Measurements from ENCODE around the gene CHD1L. TPM values are rescaled to one million over a fixed set of nuclear protein-coding genes. Genes with fewer than 3 reads are reported as not detected.
A peak's percentile ranks its signal among the peaks of the same experiment; 100 is the strongest.
"Not testable (repeated sequence)": the region's sequence is repeated elsewhere in the genome, so short reads cannot be mapped to it uniquely, and the experiment has no call there.

The CHD1L gene
- polyA plus RNA-seq, 1 donor from 2014 or later = 26.0 TPM

DNA sequence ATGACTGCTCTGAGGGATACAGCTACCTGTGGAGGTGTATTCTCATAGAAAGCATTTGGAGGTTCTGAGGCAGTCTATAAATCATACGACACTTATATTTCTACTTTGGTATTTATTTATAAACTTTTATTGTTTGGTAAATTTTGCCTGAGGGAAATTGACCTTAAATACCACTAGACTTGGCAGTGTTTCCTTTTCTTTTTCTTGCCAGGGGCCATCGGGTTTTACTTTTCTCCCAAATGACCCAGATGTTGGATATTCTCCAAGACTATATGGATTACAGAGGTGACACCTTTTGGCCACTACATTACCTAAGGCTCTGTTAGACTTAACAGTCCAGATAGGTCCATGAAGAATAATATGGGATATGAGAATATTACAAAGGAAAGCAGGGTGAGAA, 28.2 kb downstream of the CHD1L start:
- Mint-ChIP-seq H3K36me3 (peaks cover 8% of the 10 kb centered on the region), H3K4me3 (no peak overlapping the region), H3K27ac (no peak overlapping the region), H3K9me3 (no peaks in the 10 kb centered on the region), H3K27me3 (no peaks in the 10 kb centered on the region), H3K4me1 (peaks cover 0 to 1% (median 0%) of the 10 kb centered on the region in 3 donors)

DNA sequence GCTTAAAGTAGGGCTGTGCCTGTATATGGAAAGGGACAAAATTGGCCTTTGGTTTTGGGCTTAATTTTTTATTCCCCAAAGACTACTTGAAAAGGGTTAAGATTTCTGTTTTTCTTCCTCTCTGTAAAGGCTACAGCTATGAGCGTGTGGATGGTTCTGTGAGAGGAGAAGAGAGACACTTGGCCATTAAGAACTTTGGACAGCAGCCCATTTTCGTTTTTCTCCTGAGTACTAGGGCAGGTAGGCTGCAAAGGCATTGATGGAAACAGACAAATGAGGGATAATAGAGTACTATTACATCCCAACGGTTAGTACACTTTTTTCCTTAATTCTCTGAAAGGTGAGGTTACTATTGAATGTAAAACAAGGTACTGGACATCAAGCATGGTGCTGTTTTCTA, 29.6 kb downstream of the CHD1L start:
- Mint-ChIP-seq H3K9me3 (no peaks in the 10 kb centered on the region), H3K4me3 (no peak overlapping the region), H3K36me3 (peaks cover 11% of the 10 kb centered on the region), H3K4me1 (peaks cover 0 to 1% (median 0%) of the 10 kb centered on the region in 3 donors), H3K27me3 (no peaks in the 10 kb centered on the region), H3K27ac (no peak overlapping the region)

DNA sequence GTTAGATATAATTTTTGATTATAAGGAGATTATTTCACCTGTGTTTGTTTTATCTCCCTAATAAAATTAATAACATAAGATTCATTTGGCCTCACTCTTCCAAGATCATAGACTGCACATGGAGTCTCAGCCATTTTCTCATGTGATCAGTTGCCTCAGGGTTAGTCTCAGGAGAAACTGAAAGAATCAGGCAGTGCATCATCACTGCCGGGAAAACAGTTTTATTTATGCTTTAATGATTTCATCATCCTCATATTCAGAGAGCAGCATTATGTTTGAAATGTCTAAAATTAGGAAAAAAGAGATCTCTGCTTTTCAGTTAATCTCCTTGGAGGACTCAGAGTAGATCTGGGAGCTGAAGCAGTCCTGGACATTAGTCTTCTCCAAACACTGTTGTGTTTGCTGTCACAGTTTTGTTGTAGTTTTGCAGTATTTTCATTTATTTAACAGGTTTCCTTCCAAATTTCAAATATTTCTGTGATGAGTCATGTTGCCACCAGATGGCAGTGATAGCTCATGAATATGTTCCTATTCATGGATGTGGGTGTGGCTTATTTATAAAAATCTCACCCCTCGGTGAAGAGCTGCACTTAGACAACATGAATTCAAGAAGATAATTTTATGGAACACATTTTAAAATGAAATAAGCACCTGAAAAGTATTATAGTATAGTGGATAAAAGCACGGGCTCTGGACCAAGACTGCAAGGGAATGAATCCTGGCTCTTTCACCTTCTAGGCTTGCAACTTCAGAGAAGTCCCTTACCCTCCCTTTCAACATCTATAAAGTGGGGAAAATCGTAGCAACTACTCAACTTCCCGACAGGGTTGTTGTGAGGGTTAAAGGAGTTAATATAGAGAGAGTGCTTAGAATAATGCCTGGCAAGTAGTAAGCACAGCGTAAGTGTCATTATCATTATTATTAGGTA, 31.2 kb downstream of the CHD1L start:
- H3K27me3 Mint-ChIP-seq = no peaks in the 10 kb centered on the region
- H3K27ac Mint-ChIP-seq = no peak overlapping the region
- peaks cover 0 to 1% (median 0%) of the 10 kb centered on the region in 3 donors for H3K4me1 Mint-ChIP-seq
- no peak overlapping the region for H3K4me3 Mint-ChIP-seq
- peaks cover 19% of the 10 kb centered on the region for H3K36me3 Mint-ChIP-seq
- no peaks in the 10 kb centered on the region for H3K9me3 Mint-ChIP-seq

DNA sequence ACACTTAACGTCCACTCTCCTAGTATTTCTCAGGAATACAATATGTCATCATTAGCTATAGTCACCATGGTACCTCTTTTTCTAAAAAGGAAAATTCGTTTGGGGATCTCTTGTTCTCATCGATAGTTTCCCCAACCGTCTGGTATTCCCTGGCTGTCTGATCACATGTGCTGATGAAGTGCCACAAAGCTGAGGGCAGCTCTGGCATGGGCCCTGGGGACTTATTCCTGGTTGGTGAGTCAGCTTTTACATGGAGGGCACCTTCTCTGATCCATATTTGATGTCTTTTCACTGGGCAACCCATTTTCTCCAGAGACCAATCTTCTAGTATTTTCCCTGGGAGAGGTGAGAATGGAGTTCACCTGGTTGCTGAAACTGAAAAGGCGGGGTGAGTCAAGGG, 39.5 kb downstream of the CHD1L start:
- H3K4me3 Mint-ChIP-seq = no peak overlapping the region
- H3K4me1 Mint-ChIP-seq = no peaks in the 10 kb centered on the region
- H3K9me3 Mint-ChIP-seq = no peaks in the 10 kb centered on the region
- peaks cover 38% of the 10 kb centered on the region for H3K36me3 Mint-ChIP-seq
- no peak overlapping the region for H3K27ac Mint-ChIP-seq
- H3K27me3 Mint-ChIP-seq = no peaks in the 10 kb centered on the region

DNA sequence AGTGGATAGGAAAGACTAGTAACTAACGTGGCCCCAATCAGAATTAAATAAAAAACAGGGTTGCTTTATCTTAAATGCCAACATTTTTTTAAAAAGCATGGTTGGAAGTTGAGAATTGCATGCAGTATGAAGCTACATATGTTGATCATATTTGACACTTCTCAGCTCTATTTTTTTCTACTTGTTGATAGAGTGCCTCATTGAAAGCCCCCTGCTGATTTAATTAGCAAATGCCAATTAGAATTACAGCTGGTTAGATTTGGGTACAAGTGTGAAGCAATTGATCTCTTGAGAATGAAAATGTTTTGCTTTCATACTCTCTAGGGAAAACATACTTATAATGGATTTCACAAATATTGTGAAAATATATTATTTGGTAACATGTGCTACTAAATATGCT, 40.5 kb downstream of the CHD1L start:
- Mint-ChIP-seq H3K36me3 (peaks cover 38% of the 10 kb centered on the region), H3K27ac (no peak overlapping the region), H3K9me3 (no peaks in the 10 kb centered on the region), H3K4me3 (no peak overlapping the region), H3K4me1 (no peaks in the 10 kb centered on the region), H3K27me3 (no peaks in the 10 kb centered on the region)

DNA sequence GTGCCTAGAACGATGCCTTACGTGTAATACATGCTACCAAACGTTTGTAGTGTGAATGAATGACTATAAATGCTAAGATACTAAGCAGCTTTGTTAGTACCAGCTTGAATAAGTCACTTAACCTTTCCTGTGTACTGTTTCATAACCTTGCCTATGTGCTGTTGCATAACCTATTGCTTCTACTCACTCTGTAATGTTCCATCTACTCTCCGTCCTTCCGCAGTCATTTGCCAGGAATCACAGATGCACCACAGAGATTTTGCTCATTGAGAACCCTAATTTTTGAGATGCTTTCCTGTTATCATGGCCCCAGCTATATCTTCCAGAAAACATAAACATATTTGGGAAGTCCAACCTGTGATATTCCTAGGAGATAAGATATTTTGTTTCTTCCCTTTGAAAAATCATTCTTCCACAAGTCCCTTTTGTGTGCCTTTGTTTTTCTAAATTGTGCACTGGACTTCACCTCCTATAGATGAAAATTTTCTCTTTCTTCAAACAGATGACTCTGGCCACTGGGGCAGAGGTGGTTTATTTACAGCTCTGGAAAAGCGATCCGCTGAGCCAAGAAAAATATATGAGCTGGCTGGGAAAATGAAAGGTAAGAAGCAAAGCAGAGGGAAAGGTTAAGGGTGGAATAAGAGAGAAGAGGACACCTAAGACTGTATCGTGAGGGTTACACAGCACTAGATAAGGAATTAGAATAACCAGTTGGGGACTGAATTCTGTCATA, 44.8 kb downstream of the CHD1L start:
- Mint-ChIP-seq H3K27ac (no peak overlapping the region), H3K36me3 (peaks cover 50% of the 10 kb centered on the region), H3K4me1 (no peaks in the 10 kb centered on the region), H3K4me3 (no peak overlapping the region), H3K27me3 (no peaks in the 10 kb centered on the region), H3K9me3 (no peaks in the 10 kb centered on the region)

DNA sequence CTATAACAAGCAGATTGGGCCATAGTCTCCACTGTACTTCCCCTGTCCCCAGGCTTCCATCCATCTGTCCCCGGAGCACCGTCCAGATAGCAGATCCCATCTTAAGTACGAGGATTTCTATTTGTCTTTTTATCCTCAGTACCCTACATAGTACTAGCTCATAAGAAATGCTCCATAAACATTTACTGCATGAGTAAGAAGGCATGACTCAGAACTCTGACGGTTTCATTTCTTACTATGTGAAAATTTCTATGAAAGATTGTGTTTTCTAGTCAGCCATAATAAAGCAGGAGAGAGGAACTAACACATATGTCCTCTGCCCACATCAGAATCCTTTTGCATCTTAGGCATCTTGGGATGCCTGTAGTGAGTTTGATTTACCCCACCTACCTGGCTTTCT, 49.5 kb downstream of the CHD1L start:
- Mint-ChIP-seq H3K27ac (no peak overlapping the region), H3K36me3 (peaks cover 66% of the 10 kb centered on the region), H3K9me3 (peaks cover 1 to 6% (median 5%) of the 10 kb centered on the region in 3 donors), H3K4me3 (no peak overlapping the region), H3K27me3 (no peaks in the 10 kb centered on the region), H3K4me1 (no peaks in the 10 kb centered on the region)

DNA sequence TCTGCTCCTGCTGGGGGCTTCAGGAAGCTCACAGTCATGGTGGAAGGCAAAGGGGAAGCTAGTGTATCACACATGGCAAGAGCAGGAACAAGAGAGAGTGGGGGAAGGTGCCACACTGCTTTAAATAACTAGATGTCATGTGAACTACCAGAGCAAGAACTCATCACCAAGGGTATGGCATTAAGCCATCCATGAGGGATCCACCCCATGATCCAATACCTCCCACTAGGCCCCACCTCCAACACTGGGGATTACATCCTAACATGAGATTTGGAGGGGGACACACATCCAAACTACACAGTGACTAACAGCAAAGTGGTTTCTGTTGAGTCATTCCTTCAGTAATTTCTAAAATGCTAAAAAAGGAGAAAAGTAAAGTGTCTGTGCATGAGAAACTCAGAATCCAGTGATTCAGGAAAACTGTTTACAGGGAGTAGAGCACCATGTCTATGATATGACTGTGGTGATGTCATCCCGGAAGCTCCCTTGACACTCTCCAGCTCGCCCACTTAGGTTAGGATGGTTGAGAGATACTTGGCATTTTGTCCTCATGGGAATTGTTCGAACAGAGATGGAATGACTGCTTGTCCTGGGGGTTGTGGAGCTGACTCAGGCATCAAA, 50.3 kb downstream of the CHD1L start:
- no peak overlapping the region for H3K4me3 Mint-ChIP-seq
- H3K9me3 Mint-ChIP-seq = peaks cover 1 to 13% (median 8%) of the 10 kb centered on the region in 3 donors
- no peak overlapping the region for H3K27ac Mint-ChIP-seq
- no peaks in the 10 kb centered on the region for H3K27me3 Mint-ChIP-seq
- no peaks in the 10 kb centered on the region for H3K4me1 Mint-ChIP-seq
- H3K36me3 Mint-ChIP-seq = peaks cover 67% of the 10 kb centered on the region

DNA sequence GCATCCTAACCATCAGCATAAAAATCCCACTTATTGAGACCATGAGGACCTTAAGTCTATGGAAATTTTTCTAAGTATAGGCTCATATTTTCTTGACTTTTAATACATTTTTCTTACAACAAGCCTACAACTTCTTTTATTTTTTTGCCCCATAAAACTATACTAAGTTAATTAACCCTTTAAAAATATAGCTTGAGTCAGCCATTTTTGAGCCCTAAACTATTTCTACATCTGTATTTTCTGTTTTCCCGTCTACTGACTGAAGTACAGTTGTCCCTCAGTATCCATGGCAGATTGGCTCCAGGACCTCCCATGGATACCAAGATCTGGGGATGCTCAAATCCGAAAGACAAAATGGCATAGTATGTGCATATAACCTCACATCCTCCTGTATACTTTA, 55.0 kb downstream of the CHD1L start:
- no peaks in the 10 kb centered on the region for H3K27me3 Mint-ChIP-seq
- no peak overlapping the region for H3K27ac Mint-ChIP-seq
- H3K9me3 Mint-ChIP-seq = peaks cover 10 to 40% (median 15%) of the 10 kb centered on the region in 3 donors

DNA sequence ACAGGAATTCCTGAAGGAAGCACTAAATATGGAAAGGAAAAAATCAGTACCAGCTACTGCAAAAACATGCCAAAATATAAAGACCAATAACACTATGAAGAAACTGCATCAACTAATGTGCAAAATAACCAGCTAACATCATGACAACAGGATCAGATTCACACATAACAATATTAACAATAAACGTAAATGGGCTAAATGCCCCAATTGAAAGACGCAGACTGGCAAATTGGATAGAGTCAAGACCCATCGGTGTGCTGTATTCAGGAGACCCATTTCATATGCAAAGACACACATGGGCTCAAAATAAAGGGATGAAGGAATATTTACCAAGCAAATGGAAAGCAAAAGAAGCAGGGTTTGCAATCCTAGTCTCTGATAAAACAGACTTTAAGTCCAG, 63.3 kb downstream of the CHD1L start:
- peaks cover 12 to 53% (median 37%) of the 10 kb centered on the region in 3 donors for H3K9me3 Mint-ChIP-seq
- not testable (repeated sequence) for H3K4me1 Mint-ChIP-seq, H3K27ac Mint-ChIP-seq, H3K4me3 Mint-ChIP-seq, H3K27me3 Mint-ChIP-seq, H3K36me3 Mint-ChIP-seq

More for the DNA sequence above, 55.0 kb downstream of the CHD1L start:
- Mint-ChIP-seq H3K4me3 (no peak overlapping the region), H3K36me3 (peaks cover 51% of the 10 kb centered on the region), H3K4me1 (no peaks in the 10 kb centered on the region)

DNA sequence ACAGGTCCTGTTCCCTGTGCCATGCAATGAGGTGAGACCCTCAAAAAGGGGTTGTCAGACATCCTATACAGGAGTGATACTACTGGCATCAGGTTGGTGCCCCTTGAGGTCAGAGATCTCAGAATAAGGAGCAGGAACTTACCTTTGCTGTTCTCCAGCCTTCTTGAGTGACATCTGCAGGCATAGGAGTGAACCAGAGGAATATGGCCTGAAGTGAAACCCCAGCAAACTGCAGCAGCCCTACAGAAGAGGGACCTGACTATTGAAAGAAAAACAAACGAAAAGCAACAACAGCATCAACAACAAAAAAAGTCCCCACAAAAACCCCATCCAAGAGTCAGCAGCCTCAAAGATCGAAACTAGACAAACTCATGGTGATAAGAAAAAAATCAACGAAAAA, 74.5 kb downstream of the CHD1L start:
- H3K4me1 Mint-ChIP-seq = no peaks in the 10 kb centered on the region
- H3K36me3 Mint-ChIP-seq = no peaks in the 10 kb centered on the region
- no peak overlapping the region for H3K27ac Mint-ChIP-seq
- peaks cover 3 to 16% (median 8%) of the 10 kb centered on the region in 3 donors for H3K9me3 Mint-ChIP-seq
- no peak overlapping the region for H3K4me3 Mint-ChIP-seq
- no peaks in the 10 kb centered on the region for H3K27me3 Mint-ChIP-seq

DNA sequence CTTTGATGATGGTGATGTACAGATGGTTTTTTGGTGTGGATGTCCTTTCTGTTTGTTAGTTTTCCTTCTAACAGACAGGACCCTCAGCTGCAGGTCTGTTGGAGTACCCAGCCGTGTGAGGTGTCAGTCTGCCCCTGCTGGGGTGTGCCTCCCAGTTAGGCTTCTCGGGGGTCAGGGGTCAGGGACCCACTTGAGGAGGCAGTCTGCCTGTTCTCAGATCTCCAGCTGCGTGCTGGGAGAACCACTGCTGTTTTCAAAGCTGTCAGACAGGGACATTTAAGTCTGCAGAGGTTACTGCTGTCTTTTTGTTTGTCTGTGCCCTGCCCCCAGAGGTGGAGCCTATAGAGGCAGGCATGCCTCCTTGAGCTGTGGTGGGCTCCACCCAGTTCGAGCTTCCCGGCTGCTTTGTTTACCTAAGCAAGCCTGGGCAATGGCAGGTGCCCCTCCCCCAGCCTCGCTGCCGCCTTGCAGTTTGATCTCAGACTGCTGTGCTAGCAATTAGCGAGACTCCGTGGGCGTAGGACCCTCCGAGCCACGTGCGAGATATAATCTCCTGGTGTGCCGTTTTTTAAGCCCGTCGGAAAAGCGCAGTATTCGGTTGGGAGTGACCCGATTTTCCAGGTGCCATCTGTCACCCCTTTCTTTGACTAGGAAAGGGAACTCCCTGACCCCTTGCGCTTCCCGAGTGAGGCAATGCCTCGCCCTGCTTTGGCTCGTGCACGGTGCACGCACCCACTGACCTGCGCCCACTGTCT, 84.6 kb downstream of the CHD1L start:
- not testable (repeated sequence) for H3K36me3 Mint-ChIP-seq, H3K4me1 Mint-ChIP-seq, H3K4me3 Mint-ChIP-seq, H3K27me3 Mint-ChIP-seq, H3K27ac Mint-ChIP-seq, H3K9me3 Mint-ChIP-seq

DNA sequence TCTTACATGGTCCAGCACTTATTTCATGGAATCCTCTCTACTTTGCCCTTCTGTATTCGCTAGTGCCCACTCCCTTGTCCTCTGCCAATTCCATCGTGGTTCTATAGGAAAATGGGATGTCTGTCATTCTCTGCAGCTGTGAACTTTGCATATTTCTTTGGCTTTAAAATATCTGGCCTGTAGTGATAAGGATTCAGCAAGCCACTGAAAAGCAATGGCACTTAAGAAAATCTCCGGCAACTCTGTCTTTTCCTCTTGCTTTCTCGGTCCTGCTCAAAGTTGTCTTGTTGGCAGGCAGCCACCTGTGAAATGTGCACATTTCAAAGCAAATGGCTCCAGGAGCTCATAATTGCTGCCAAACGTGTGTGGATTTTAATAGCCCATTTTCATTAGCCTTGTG, 91.8 kb downstream of the CHD1L start:
- Mint-ChIP-seq H3K4me3 (no peak overlapping the region), H3K27me3 (peaks cover 21% of the 10 kb centered on the region), H3K27ac (no peak overlapping the region), H3K9me3 (no peaks in the 10 kb centered on the region), H3K4me1 (no peaks in the 10 kb centered on the region), H3K36me3 (no peaks in the 10 kb centered on the region)

DNA sequence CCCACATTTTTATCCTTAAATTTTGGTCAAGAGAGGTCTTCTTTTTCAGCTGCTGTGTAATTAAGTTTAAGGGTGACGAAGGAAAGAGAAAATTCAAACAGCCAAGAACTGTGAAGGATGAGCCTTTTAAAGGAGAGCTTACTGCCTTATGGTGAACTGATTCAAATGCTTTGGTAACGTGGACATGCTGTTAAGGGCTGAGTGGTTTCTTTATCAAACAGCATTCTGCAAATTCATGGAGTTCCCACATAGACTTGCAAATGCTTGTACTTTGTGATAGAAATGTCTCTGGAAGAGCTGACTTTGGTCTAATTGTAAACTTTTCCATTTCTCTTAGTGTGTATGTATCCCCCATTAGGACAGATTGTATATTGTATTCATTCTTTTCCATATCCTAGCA, 93.8 kb downstream of the CHD1L start:
- peaks cover 24% of the 10 kb centered on the region for H3K27me3 Mint-ChIP-seq
- no peaks in the 10 kb centered on the region for H3K9me3 Mint-ChIP-seq
- no peak overlapping the region for H3K27ac Mint-ChIP-seq
- H3K4me3 Mint-ChIP-seq = peak overlapping the region in 1 of 4 donors; percentile 33
- H3K36me3 Mint-ChIP-seq = no peaks in the 10 kb centered on the region
- H3K4me1 Mint-ChIP-seq = no peaks in the 10 kb centered on the region
